B cell (primary cell): ENCODE measurements around the gene MLH1.

Experiments used
- CTCF ChIP-seq: fragments of 200-600 bp; IDR thresholded peaks from one replicate; pipeline ENCODE4 v1.8.0; 2022; ENCODE audit warnings: antibody characterized with exemption, mild to moderate bottlenecking
- EZH2 ChIP-seq: IDR thresholded peaks from 2 replicates; pipeline ENCODE4 v1.6.1; 2012; ENCODE audit warnings: borderline replicate concordance, low read depth, mild to moderate bottlenecking, moderate library complexity, low read length; ENCODE audit not compliant: insufficient read depth, poor library complexity, severe bottlenecking

- no peak for TF ChIP-seq CTCF
- no peak for TF ChIP-seq EZH2
Observed at GRCh38 chr3:37100411-37100810, 107.1 kb downstream of the MLH1 start.
